GM23338 (cell line): Measurements from ENCODE around the gene JRKL. TPM values are rescaled to one million over a fixed set of nuclear protein-coding genes. Genes with fewer than 3 reads are reported as not detected.

Experiments used
- ATAC-seq: fragments of 200-7000 bp; cut with Tn5 transposase; 3 replicates; pipeline ENCODE4 v1.9.1; 2020
- DNase-seq: peaks from one replicate; pipeline ENCODE4 v3.0.0-alpha.2; 2015; ENCODE audit warnings: low spot score
- H2AFZ ChIP-seq: fragments of 200-600 bp; sonication (generic); 2 replicates; pipeline ENCODE4 v1.8.0; 2016; ENCODE audit warnings: antibody characterized with exemption, mild to moderate bottlenecking, moderate library complexity
- H3F3A ChIP-seq: fragments of 200-600 bp; sonication (generic); replicated peaks from 2 replicates; pipeline ENCODE4 v1.8.0; 2017; ENCODE audit warnings: antibody characterized with exemption, mixed run types, low read depth
- H3K27ac ChIP-seq: fragments of 200-600 bp; sonication (generic); 2 replicates; pipeline ENCODE4 v1.6.1; 2016; ENCODE audit warnings: low read depth
- H3K27me3 ChIP-seq: fragments of 200-600 bp; sonication (generic); 2 replicates; pipeline ENCODE4 v1.8.0; 2016; ENCODE audit warnings: mild to moderate bottlenecking, mixed run types, moderate library complexity; ENCODE audit not compliant: insufficient read depth
- H3K36me3 ChIP-seq: fragments of 200-600 bp; sonication (generic); 2 replicates; pipeline ENCODE4 v1.8.0; 2016; ENCODE audit warnings: mild to moderate bottlenecking; ENCODE audit not compliant: insufficient read depth
- H3K4me1 ChIP-seq: fragments of 200-600 bp; sonication (generic); 2 replicates; pipeline ENCODE4 v1.8.0; 2016; ENCODE audit warnings: mild to moderate bottlenecking, moderate library complexity; ENCODE audit not compliant: insufficient read depth
- H3K4me2 ChIP-seq: fragments of 200-600 bp; sonication (generic); 2 replicates; pipeline ENCODE4 v1.7.1; 2017; ENCODE audit warnings: mixed run types
- H3K4me3 ChIP-seq: fragments of 200-600 bp; sonication (generic); 2 replicates; pipeline ENCODE4 v1.6.1; 2016; ENCODE audit warnings: mixed run types
- H3K79me2 ChIP-seq: fragments of 200-600 bp; sonication (generic); replicated peaks from 2 replicates; pipeline ENCODE4 v1.8.0; 2017; ENCODE audit warnings: mild to moderate bottlenecking; ENCODE audit not compliant: insufficient read depth
- H3K9me2 ChIP-seq: fragments of 200-600 bp; sonication (generic); 2 replicates; pipeline ENCODE4 v1.8.0; 2017; ENCODE audit not compliant: insufficient read depth
- H4K20me1 ChIP-seq: fragments of 200-600 bp; sonication (generic); replicated peaks from 2 replicates; pipeline ENCODE4 v1.8.0; 2017; ENCODE audit warnings: mild to moderate bottlenecking; ENCODE audit not compliant: insufficient read depth
- H3K27ac Mint-ChIP-seq: 2 replicates; pipeline ENCODE4 v1.8.0; 2020; ENCODE audit warnings: inconsistent platforms, mild to moderate bottlenecking, moderate library complexity, mixed read lengths
- H3K27me3 Mint-ChIP-seq: 3 replicates; pipeline ENCODE4 v1.8.0; 2022; ENCODE audit warnings: low read depth, mild to moderate bottlenecking, moderate library complexity, mixed read lengths, inconsistent platforms; ENCODE audit not compliant: insufficient read depth, poor library complexity
- H3K36me3 Mint-ChIP-seq: 3 replicates; pipeline ENCODE4 v1.8.0; 2021; ENCODE audit warnings: low read depth, mild to moderate bottlenecking, inconsistent platforms, moderate library complexity, mixed read lengths
- H3K4me1 Mint-ChIP-seq: 3 replicates; pipeline ENCODE4 v1.8.0; 2020; ENCODE audit warnings: mild to moderate bottlenecking, inconsistent platforms, mixed read lengths
- H3K4me3 Mint-ChIP-seq: 3 replicates; pipeline ENCODE4 v1.8.0; 2021; ENCODE audit warnings: moderate library complexity, mild to moderate bottlenecking, inconsistent platforms, mixed read lengths
- H3K9me3 Mint-ChIP-seq: 3 replicates; pipeline ENCODE4 v1.8.0; 2020; ENCODE audit warnings: moderate library complexity, mild to moderate bottlenecking, inconsistent platforms, mixed read lengths
- CTCF ChIP-seq, 2 experiments: fragments of 200-600 bp in 1 of 2; sonication (generic) in 1 of 2; conservative IDR thresholded peaks; 2 replicates each; pipeline versions ENCODE4 v1.5.1 to v1.6.1; 2016 to 2017; ENCODE audit warnings: antibody characterized with exemption in 2 of 2, low read depth in 2 of 2, mild to moderate bottlenecking in 2 of 2, moderate library complexity in 1 of 2
- EZH2 ChIP-seq: fragments of 200-600 bp; sonication (generic); IDR thresholded peaks from one replicate; pipeline ENCODE4 v1.8.0; 2017; ENCODE audit warnings: antibody characterized with exemption, mild to moderate bottlenecking, low read depth; ENCODE audit not compliant: unreplicated experiment
- JUNB ChIP-seq: IDR thresholded peaks from one replicate; pipeline ENCODE4 v1.6.1; 2016; ENCODE audit warnings: antibody characterized with exemption; ENCODE audit not compliant: unreplicated experiment
- NANOG ChIP-seq: IDR thresholded peaks from 2 replicates; pipeline ENCODE4 v1.6.1; 2016; ENCODE audit warnings: antibody characterized with exemption, borderline replicate concordance
- ZNF114 ChIP-seq: fragments of 250-450 bp; sonication (Bioruptor Pico); IDR thresholded peaks from 2 replicates; pipeline ENCODE4 v1.5.0; 2020; ENCODE audit warnings: mild to moderate bottlenecking, moderate library complexity
- ZNF331 ChIP-seq: fragments of 250-450 bp; sonication (Bioruptor Pico); IDR thresholded peaks from 2 replicates; pipeline ENCODE4 v1.5.0; 2020; ENCODE audit warnings: low read depth, mild to moderate bottlenecking, moderate library complexity
- polyA plus RNA-seq: library from polyadenylated mRNA; unstranded; fragments of >200 nt; fragmentation: Nextera tagmentation; extraction: Ambion mirVana; gene quantifications from 2 replicates; pipeline ENCODE4 v1.2.1, GENCODE V29; 2016
- total RNA-seq: library from RNA; depleted of rRNA; stranded (reverse); fragments of >200 nt; shearing (Covaris generic); gene quantifications from 2 replicates; pipeline ENCODE4 v1.2.3, GENCODE V29; 2014
- TF ChIP-seq, protein P1 (sequence below): IDR thresholded peaks from 2 replicates; pipeline ENCODE4 v1.6.1; 2016; ENCODE audit warnings: antibody characterized with exemption
- TF ChIP-seq, protein P2 (sequence below): fragments of 250-450 bp; sonication (Bioruptor Pico); IDR thresholded peaks from 2 replicates; pipeline ENCODE4 v1.5.0; 2020; ENCODE audit warnings: mild to moderate bottlenecking, moderate library complexity

JRKL gene
- total and polyA plus RNA-seq, 2 experiments from 2014 or later: 3.8 to 5.2 TPM

GRCh38 chr11:96412761-96413381 is 23.1 kb downstream of the JRKL start (continued):
- TF ChIP-seq CTCF (conservative IDR thresholded peaks at IDR 0.05; ENCODE audit: low read depth in 2 of 2): no peak
- no peak for TF ChIP-seq EZH2
- no peak for TF ChIP-seq NANOG

DNA sequence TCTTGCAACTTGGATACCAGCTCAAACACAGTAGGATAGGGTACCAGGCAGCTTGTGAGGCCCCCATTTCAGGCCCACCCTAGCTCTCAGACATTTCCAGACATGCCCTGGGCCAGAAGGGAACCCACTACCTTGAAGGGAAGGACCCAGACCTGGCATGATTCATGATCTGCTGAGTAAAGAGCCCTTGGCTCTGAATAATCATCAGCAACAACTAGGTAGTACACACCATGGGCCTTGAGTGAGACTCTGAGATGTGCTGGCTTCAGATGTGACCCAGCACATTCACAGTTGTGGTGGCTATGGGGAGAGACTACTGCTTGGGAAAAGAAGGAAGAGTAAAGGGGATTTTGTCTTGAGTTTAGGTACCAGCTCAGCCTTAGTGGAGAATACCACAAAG is 23.6 kb downstream of the JRKL start:
- Histone ChIP-seq H4K20me1 (no peaks in the 10 kb centered on the region), H3K27ac (no peak overlapping the region), H2AFZ (no peak overlapping the region), H3K4me3 (no peak overlapping the region), H3K4me2 (no peak overlapping the region), H3K9me2 (peaks cover 11% of the 10 kb centered on the region; the same call in 1 of the 2 replicates), H3K36me3 (peaks cover 7% of the 10 kb centered on the region; the same call in 1 of the 2 replicates), H3K27me3 (no peaks in the 10 kb centered on the region), H3F3A (no peaks in the 10 kb centered on the region), H3K4me1 (no peaks in the 10 kb centered on the region; the same call in 1 of the 2 replicates), H3K79me2 (no peaks in the 10 kb centered on the region)
- H3K27me3 Mint-ChIP-seq: peaks cover 2% of the 10 kb centered on the region
- 0 out of 3 replicates have a peak, but pooled peaks cover 4% of the 10 kb centered on the region for H3K4me1 Mint-ChIP-seq
- no peak overlapping the region for H3K4me3 Mint-ChIP-seq
- ATAC-seq: no peak
- no peak for DNase-seq
- H3K36me3 Mint-ChIP-seq: peaks cover 12% of the 10 kb centered on the region; the same call in 2 of the 3 replicates
- H3K9me3 Mint-ChIP-seq: peaks cover 18% of the 10 kb centered on the region; the same call in 2 of the 3 replicates
- no peak overlapping the region for H3K27ac Mint-ChIP-seq
- TF ChIP-seq, protein P1, sequence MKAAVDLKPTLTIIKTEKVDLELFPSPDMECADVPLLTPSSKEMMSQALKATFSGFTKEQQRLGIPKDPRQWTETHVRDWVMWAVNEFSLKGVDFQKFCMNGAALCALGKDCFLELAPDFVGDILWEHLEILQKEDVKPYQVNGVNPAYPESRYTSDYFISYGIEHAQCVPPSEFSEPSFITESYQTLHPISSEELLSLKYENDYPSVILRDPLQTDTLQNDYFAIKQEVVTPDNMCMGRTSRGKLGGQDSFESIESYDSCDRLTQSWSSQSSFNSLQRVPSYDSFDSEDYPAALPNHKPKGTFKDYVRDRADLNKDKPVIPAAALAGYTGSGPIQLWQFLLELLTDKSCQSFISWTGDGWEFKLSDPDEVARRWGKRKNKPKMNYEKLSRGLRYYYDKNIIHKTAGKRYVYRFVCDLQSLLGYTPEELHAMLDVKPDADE: no peak
- TF ChIP-seq JUNB: no peak
- TF ChIP-seq ZNF114 (CRISPR knock-in tag): no peak
- no peak for TF ChIP-seq ZNF331 (CRISPR knock-in tag)
- TF ChIP-seq NANOG: no peak
- TF ChIP-seq, protein P2, sequence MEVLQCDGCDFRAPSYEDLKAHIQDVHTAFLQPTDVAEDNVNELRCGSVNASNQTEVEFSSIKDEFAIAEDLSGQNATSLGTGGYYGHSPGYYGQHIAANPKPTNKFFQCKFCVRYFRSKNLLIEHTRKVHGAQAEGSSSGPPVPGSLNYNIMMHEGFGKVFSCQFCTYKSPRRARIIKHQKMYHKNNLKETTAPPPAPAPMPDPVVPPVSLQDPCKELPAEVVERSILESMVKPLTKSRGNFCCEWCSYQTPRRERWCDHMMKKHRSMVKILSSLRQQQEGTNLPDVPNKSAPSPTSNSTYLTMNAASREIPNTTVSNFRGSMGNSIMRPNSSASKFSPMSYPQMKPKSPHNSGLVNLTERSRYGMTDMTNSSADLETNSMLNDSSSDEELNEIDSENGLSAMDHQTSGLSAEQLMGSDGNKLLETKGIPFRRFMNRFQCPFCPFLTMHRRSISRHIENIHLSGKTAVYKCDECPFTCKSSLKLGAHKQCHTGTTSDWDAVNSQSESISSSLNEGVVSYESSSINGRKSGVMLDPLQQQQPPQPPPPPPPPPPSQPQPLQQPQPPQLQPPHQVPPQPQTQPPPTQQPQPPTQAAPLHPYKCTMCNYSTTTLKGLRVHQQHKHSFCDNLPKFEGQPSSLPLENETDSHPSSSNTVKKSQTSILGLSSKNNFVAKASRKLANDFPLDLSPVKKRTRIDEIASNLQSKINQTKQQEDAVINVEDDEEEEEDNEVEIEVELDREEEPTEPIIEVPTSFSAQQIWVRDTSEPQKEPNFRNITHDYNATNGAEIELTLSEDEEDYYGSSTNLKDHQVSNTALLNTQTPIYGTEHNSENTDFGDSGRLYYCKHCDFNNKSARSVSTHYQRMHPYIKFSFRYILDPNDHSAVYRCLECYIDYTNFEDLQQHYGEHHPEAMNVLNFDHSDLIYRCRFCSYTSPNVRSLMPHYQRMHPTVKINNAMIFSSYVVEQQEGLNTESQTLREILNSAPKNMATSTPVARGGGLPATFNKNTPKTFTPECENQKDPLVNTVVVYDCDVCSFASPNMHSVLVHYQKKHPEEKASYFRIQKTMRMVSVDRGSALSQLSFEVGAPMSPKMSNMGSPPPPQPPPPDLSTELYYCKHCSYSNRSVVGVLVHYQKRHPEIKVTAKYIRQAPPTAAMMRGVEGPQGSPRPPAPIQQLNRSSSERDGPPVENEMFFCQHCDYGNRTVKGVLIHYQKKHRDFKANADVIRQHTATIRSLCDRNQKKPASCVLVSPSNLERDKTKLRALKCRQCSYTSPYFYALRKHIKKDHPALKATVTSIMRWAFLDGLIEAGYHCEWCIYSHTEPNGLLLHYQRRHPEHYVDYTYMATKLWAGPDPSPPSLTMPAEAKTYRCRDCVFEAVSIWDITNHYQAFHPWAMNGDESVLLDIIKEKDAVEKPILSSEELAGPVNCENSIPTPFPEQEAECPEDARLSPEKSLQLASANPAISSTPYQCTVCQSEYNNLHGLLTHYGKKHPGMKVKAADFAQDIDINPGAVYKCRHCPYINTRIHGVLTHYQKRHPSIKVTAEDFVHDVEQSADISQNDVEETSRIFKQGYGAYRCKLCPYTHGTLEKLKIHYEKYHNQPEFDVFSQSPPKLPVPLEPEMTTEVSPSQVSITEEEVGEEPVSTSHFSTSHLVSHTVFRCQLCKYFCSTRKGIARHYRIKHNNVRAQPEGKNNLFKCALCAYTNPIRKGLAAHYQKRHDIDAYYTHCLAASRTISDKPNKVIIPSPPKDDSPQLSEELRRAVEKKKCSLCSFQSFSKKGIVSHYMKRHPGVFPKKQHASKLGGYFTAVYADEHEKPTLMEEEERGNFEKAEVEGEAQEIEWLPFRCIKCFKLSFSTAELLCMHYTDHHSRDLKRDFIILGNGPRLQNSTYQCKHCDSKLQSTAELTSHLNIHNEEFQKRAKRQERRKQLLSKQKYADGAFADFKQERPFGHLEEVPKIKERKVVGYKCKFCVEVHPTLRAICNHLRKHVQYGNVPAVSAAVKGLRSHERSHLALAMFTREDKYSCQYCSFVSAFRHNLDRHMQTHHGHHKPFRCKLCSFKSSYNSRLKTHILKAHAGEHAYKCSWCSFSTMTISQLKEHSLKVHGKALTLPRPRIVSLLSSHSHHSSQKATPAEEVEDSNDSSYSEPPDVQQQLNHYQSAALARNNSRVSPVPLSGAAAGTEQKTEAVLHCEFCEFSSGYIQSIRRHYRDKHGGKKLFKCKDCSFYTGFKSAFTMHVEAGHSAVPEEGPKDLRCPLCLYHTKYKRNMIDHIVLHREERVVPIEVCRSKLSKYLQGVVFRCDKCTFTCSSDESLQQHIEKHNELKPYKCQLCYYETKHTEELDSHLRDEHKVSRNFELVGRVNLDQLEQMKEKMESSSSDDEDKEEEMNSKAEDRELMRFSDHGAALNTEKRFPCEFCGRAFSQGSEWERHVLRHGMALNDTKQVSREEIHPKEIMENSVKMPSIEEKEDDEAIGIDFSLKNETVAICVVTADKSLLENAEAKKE (CRISPR knock-in tag): no peak
- TF ChIP-seq CTCF (conservative IDR thresholded peaks at IDR 0.05; ENCODE audit: low read depth in 2 of 2): no peak
